Lung (tissue), 12 donors: ENCODE data around the gene LIG3. TPM values are rescaled to one million over a fixed set of nuclear protein-coding genes. Genes with fewer than 3 reads are reported as not detected.

Experiments used
- ATAC-seq: fragments of 200-7000 bp; cut with Tn5 transposase; one replicate; pipeline ENCODE4 v1.9.1; 2020; ENCODE audit warnings: moderate number of reproducible peaks; ENCODE audit not compliant: insufficient read depth, low FRiP score
- DNase-seq, 3 donors: peaks; one replicate each; pipeline ENCODE4 v3.0.0-alpha.2; 2013 to 2017
- H3K27ac ChIP-seq, 2 donors: one replicate each; pipeline ENCODE4 v1.5.1; 2013; ENCODE audit warnings: mild to moderate bottlenecking in 2 of 2, moderate library complexity in 2 of 2, control low read depth in 1 of 2, inconsistent platforms in 1 of 2, low read depth in 1 of 2, low read length in 1 of 2
- H3K27me3 ChIP-seq, 3 donors: one replicate each; pipeline ENCODE4 v1.5.1; 2013; ENCODE audit warnings: low read length in 2 of 3; ENCODE audit not compliant: control insufficient read depth in 3 of 3, insufficient read depth in 3 of 3
- H3K36me3 ChIP-seq, 4 donors: one replicate each; pipeline ENCODE4 v1.5.1; 2013; ENCODE audit warnings: low read length in 4 of 4, mild to moderate bottlenecking in 1 of 4, moderate library complexity in 1 of 4; ENCODE audit not compliant: control insufficient read depth in 4 of 4, insufficient read depth in 4 of 4
- H3K4me1 ChIP-seq, 5 donors: one replicate each; pipeline ENCODE4 v1.5.1; 2013; ENCODE audit warnings: low read length in 5 of 5, mild to moderate bottlenecking in 2 of 5, moderate library complexity in 1 of 5; ENCODE audit not compliant: control insufficient read depth in 5 of 5, insufficient read depth in 5 of 5
- H3K4me3 ChIP-seq: one replicate; pipeline ENCODE4 v1.5.1; 2013; ENCODE audit warnings: mild to moderate bottlenecking, control low read depth, moderate library complexity
- H3K9ac ChIP-seq, 2 donors: one replicate each; pipeline ENCODE4 v1.5.1; 2013; ENCODE audit warnings: low read length in 2 of 2, control low read depth in 1 of 2; ENCODE audit not compliant: insufficient read depth in 1 of 2
- H3K9me3 ChIP-seq, 4 donors: one replicate each; pipeline ENCODE4 v1.5.1; 2013; ENCODE audit warnings: low read length in 3 of 4, mild to moderate bottlenecking in 1 of 4, moderate library complexity in 1 of 4; ENCODE audit not compliant: control insufficient read depth in 4 of 4, insufficient read depth in 3 of 4
- WGBS, 2 donors: extraction: QIAGEN DNeasy Blood & Tissue Kit; methylation state at CpG; one replicate each; pipeline ENCODE4 v1.1.7; 2013; 5-methylcytosine and 5-hydroxymethylcytosine counted together
- polyA plus RNA-seq, 2 donors: library from polyadenylated mRNA; stranded (reverse); fragments of 200-250 nt; gene quantifications; one replicate each; pipeline ENCODE4 v1.2.1, GENCODE V29; 2013
- total RNA-seq, 2 donors: library from RNA; depleted of rRNA in 1 of 2; stranded (reverse); fragments of >200 nt in 1 of 2; gene quantifications; one replicate each; pipeline ENCODE4 v1.2.1, GENCODE V29; 2014 to 2021
- TF ChIP-seq, protein P1 (sequence below): IDR thresholded peaks from 2 replicates; pipeline ENCODE4 v1.5.1; 2012; ENCODE audit warnings: mild to moderate bottlenecking; ENCODE audit errors: control extremely low read depth, extremely low read depth
- donor health status: control.
- donor health status: control.
- donor health status: Bipolar disorder and iron deficiency.
- donor health status: healthy.
- donor health status: DM: yes; HTN: yes; CAD: no.

The LIG3 gene
- total and polyA plus RNA-seq, 4 donors: 6.2 to 40.9 (median 26.1) TPM

DNA sequence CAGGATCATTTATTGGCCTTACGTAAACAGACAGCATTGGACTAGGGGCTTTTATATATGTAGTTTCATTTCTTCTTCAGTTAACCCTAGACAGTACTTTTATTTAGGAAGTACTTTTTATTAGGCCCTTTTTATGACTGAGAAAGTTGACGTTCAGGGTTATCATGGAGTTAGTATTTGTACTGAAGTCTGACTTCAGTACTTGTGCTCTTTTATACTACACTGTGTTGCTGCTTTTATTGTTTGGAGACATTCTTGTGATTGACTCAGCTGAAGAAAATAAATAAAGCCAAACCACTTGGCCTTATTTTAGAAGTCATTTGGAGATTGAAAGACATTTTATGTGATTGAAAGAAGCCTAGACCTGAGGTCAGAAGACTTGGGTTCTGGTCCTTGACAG lies 6.9 kb downstream of the LIG3 start:
- WGBS, 2 donors: 78 to 80% methylated on average over 2 of the region's 2 CpGs
- Histone ChIP-seq H3K36me3 (peaks cover 19 to 37% (median 24%) of the 10 kb centered on the region in 4 donors), H3K4me3 (no peak overlapping the region), H3K4me1 (peaks cover 0 to 7% (median 1%) of the 10 kb centered on the region in 5 donors), H3K27ac (no peak overlapping the region), H3K27me3 (no peaks in the 10 kb centered on the region), H3K9ac (no peak overlapping the region), H3K9me3 (no peaks in the 10 kb centered on the region)
- ATAC-seq (no peak), DNase-seq (no peak)
- TF ChIP-seq, protein P1, sequence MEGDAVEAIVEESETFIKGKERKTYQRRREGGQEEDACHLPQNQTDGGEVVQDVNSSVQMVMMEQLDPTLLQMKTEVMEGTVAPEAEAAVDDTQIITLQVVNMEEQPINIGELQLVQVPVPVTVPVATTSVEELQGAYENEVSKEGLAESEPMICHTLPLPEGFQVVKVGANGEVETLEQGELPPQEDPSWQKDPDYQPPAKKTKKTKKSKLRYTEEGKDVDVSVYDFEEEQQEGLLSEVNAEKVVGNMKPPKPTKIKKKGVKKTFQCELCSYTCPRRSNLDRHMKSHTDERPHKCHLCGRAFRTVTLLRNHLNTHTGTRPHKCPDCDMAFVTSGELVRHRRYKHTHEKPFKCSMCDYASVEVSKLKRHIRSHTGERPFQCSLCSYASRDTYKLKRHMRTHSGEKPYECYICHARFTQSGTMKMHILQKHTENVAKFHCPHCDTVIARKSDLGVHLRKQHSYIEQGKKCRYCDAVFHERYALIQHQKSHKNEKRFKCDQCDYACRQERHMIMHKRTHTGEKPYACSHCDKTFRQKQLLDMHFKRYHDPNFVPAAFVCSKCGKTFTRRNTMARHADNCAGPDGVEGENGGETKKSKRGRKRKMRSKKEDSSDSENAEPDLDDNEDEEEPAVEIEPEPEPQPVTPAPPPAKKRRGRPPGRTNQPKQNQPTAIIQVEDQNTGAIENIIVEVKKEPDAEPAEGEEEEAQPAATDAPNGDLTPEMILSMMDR: no peak

DNA sequence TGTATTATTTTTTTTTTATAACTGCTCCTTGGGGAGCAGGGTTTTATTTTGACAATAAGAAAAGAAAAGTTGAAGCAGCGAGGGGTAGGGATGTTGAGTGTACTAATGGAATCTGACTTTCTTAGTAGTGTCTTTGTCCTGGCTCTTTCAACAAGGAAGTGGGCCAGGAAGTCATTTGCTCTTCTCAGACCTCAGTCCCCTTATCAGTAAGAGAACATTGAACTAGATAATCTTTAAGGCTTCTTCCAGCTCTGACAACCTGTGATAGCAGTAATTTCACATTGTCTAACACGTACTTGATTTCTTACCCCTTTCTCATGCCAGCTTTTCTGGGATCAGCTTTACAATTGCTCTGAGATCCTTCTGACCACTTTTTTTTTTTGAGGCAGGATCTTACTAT lies 8.3 kb downstream of the LIG3 start:
- WGBS, 2 donors: 66 to 86% methylated on average over 2 of the region's 2 CpGs
- Histone ChIP-seq H3K9ac (no peak overlapping the region), H3K27ac (no peak overlapping the region), H3K36me3 (peaks cover 18 to 48% (median 26%) of the 10 kb centered on the region in 4 donors), H3K27me3 (no peaks in the 10 kb centered on the region), H3K4me3 (no peak overlapping the region), H3K4me1 (peaks cover 0 to 6% (median 0%) of the 10 kb centered on the region in 5 donors), H3K9me3 (no peaks in the 10 kb centered on the region)
- ATAC-seq: no peak
- TF ChIP-seq, protein P1: no peak
- no peak for DNase-seq

DNA sequence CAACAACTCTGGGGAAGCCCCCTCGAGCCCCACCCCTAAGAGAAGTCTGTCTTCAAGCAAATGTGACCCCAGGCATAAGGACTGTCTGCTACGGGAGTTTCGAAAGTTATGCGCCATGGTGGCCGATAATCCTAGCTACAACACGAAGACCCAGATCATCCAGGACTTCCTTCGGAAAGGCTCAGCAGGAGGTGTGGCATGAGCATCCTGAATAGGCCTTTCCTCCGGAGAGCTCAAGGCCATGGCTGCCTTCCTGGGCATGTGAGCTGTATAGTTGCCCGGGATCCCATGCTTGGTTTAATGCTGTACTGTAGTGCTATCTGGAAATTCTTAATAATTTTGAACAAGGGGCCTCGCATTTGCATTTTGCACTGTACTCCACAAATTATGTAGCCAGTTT lies 9.2 kb downstream of the LIG3 start:
- Histone ChIP-seq H3K4me1 (peaks cover 0 to 4% (median 0%) of the 10 kb centered on the region in 5 donors), H3K36me3 (peaks cover 22 to 51% (median 32%) of the 10 kb centered on the region in 4 donors), H3K4me3 (no peak overlapping the region)

More for the DNA sequence above, 9.2 kb downstream of the LIG3 start:
- DNase-seq (no peak), ATAC-seq (no peak)
- Histone ChIP-seq H3K9ac (no peak overlapping the region), H3K27me3 (no peaks in the 10 kb centered on the region), H3K9me3 (no peaks in the 10 kb centered on the region), H3K27ac (no peak overlapping the region)
- 84 to 92% methylated on average over 10 of the region's 10 CpGs for WGBS, 2 donors
- TF ChIP-seq, protein P1: no peak
